Superior temporal gyrus (tissue), 1 donor: ENCODE measurements around the gene C2orf66.
A peak's percentile ranks its signal among the peaks of the same experiment; 100 is the strongest.

Source experiments
- DNase-seq: peaks from one replicate; pipeline ENCODE4 v3.0.0-alpha.2; 2016; ENCODE audit errors: extremely low spot score

Gene C2orf66

DNA sequence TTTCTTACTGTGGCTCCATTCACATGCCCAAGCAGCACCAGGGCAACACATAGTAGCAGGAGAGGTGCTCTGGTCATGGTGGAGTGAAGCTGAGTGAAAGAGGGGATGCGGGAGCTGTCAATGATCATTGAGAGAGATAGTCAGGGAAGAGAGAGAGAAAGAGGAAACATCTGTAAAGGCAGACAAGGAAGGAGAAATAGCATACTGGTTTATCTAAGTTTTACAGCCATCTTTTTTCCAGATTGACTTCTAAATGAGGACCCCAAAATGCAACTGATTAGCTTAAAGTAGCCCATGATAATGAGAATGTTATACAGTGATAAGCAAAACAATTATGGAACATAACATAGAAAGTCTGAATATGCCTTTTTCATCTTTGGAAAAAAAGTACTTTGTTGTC is at the start of gene C2orf66:
TSS of gene C2orf66 (minus strand) at position 96 of the 400 bp plus-strand sequence. CDS start at position 77, 19 bp downstream.
- no peak for DNase-seq

DNA sequence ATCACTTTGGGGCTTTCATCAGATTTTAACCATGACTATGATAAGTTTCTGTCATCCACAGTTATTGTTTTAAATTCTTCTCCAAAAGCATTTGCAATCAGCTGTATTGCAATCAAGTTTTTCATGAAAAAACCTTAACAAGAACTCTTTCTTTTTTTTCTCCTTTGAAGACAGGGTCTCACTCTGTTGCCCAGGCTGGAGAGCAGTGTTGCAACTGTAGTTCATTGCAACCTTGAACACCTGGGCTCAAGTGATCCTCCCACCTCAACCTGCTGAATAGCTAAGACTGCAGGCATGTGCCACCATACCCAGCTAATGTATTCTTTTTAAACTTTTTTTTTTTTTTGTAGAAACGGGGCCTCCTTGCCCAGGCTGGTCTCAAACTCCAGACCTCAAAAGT is 45.5 kb upstream of the C2orf66 start:
- no peak for DNase-seq

DNA sequence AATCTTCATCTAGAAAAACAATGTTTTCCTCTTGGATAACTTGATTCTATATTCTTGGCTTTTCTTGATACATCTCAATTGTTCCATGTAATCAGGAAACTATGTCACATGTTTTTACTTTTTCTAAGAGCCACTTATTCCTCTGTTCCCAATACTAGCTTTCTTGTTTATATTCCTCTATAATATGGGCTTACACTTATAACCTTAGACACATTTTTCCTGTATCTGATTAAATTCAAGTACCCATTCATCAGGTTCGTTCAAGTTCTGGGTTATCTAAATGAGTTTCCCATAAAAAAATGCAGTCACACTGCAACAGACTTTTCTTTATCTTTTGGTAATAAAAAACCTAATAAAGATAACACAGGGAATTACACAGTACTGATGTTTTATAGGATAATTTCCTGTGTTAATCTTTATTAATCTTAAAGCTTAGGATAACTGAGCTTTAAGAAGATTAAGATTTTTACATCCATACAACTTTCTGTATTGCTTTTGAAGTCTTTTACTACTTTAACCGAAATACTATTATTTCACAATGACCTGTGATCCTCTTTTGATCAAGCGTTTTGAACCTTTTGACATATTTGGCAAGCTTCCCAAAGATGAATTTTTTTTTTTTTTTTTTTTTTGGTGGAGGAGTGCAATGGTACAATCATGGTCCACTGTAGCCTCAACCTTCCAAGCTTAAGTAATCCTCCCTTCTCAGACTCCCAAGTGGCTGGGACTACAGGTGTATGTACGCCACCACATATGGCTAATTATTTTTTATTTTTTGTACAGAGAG is 44.3 kb upstream of the C2orf66 start:
- no peak for DNase-seq

DNA sequence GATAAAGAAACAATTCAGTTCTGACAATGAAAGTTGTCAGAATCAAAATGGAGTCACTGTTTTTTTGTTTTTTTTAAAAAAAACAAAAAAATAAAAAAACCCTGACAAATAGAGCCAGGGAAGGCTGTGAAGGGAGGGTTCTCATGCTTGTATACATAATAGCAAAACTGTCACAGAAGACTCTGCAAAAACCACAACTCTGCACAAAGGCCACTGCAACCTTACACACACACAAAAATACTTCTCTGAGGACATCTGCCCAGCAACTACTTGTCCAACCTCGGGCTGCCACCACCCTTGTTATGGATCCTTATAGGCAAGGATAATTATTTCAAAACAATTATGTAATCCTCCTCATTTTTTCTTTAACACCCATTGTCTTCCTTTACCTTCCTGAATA is 41.9 kb upstream of the C2orf66 start:
- no peak for DNase-seq

DNA sequence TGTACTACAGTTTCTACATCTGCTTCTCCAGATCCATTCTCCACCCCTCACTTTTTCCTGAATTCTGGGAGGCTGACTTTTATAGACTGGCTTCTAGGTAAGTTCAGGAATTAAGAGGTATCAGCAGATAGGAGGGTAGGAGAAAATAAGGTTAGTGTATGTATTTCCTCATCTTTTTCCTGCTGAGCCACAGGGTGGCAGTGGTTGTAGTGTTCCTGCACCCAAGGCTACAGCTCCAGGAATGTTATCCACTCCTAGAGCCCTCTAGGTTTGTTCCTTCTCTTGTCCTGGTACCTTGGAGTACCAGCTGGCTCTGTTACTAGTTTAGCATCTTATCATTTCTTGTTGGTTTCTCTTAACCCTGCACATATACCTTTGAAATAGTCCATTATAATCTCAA is 40.7 kb upstream of the C2orf66 start:
- peak; percentile 61 for DNase-seq

DNA sequence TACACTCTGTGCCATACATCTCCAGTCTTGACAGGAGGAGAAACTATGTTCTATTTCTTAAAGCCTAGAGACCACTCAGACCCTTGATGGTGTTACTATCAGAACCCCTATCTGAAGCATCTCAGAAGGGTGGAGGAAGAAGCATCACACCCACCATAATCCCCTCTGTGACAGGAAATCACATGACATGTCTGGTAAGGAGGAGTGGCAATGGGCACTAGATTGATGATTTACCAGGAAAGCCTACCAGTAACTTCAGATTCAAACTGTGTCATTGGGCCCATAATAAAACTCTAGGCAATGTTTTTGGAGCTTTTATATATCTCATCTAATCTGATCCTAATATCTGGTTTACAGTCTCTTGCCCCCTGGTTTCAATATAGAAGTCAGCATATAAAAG is 37.1 kb upstream of the C2orf66 start:
- DNase-seq, result no peak

DNA sequence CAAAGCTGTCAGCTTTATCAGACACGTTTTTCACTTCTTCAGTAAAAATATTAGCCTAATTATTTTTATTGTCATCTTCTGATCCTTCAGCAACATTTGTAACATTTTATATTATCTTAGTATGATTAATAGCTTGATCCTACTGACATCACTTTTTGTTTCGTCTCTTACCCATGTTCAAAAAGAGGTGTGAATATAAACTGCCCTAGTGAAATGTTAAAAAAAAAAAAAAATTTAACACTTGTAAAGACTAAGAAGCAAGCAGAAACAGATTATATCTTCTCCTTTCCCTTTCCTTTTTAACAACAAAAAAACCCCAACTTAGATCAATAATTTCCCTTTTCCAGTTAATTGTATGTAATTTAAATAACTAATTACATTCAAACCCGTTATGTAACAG is 36.2 kb upstream of the C2orf66 start:
- no peak for DNase-seq

DNA sequence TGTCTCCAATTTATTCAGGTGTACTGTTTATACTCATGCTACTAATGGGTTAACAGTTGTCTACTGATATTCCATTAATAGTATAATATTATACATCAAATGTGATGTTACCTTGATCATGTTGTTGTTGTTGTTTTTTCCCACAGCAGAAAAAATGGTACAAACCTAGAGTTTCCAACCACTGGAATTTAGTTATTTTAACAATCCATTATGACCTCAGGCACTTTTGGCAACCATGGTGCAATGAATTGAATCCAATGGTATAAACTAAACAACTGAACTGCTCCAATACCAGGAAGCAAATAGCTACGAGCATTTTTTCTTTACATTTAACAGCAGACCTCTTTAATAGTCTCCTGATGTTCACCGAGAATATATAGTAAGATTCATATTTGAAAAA is 31.0 kb upstream of the C2orf66 start:
- DNase-seq, result no peak

DNA sequence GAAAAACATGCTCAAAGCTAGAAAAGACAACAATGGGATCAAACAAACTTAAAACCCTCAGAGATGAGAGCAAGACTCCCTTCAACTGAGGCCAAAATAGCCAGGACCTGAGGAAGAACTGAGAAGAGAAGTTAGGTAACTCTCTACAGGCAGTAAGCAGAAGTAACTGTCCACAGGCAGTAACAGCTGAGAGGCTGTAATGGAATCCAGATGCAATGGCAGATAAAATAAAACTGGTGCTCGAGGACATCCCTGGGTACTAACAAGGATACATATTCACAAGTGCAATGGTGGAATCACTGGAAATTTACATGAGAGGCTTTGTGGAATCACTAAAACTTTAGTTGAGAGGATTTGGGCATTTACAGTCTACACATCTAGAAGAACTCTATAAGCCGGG is 30.4 kb upstream of the C2orf66 start:
- no peak for DNase-seq

DNA sequence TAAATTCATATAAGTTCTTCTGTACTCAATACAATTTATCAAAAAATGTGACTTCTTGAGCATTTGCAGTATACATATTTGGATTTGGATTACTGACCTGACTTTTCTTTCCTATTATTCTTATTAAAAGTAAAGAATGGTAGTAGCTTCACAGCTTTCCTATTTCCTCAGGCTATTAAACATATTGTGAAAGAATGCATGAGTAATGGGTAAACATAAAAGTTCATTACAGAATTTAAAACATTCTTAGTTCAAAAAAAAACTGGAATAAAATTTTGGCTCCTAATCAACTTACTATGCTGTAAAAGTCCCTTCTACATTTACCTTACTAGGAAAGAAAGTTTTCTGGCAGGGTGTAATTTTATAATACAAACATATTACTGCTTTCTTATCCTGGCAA is 27.3 kb upstream of the C2orf66 start:
- no peak for DNase-seq

DNA sequence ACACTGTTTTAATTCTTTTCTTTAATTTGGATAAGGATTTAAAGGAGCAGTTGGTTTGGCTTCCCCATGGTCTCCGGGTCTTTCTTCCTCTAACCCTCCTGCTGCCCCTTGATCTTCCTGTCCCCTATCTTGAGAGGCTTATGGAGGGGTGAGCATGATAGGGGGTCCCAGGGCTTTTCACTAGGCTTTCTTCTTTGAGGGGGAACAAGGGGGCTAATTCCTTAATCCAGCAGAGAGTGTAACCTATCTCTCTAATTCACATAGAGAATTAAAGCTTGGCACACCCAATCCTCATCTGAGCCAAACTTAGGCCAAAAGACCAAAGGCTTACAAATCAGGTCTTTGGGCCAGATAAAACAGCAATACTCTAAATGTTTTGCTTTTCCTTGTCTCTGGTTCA is 21.5 kb upstream of the C2orf66 start:
- DNase-seq, result no peak

DNA sequence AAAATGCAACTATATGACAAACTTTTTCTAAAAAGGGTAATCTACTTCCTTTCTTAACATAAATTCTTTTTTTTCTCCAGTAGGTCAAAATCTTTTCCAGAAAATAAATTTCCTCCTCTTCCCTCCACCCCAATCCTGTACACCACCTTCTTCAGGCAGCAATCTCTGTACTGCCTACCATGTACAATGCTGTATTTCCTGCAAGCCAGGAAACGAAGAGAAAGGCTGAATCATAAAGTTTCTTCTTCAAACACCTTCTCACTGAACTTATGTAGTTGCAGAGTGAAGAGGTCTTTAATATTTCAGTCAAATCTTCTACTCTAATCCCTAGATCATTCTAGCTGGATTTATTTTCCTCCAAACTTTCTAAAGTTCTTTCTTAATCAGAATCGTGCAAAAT is 18.2 kb upstream of the C2orf66 start:
- no peak for DNase-seq

DNA sequence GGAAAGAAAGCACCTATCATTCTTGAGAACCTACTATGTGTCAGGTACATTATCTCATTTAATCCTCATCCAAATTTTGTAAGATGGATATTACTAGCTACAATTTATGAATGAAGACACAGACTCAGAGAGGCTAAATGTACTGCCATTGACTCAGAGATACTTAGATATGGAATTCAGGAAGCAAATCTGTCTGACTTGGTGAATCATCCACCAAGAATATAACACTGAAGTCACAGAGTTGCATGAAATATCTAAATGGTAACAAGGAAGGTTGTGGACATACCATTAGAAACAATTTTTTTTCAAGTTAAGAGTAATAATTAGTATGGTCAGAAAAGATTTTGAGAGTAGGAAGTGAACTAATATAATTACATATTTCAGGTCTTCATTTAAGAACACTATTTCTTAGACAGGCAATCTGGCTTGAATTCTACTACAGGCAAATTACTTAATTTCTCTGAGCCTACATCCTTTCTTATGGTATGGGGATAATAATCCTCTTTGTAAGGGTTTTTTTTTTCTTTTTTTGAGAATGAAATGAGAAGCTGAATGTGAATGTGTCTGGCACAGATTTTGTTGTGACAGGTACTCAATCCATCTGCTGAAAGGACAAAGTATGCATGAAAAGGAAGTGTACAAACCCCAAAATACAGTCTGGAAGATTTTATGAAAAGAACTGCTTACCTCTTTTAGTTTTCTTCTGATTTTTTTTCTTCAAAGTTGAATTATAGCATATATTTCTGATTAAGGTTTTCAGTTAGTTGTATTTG is 14.8 kb upstream of the C2orf66 start:
- no peak for DNase-seq

DNA sequence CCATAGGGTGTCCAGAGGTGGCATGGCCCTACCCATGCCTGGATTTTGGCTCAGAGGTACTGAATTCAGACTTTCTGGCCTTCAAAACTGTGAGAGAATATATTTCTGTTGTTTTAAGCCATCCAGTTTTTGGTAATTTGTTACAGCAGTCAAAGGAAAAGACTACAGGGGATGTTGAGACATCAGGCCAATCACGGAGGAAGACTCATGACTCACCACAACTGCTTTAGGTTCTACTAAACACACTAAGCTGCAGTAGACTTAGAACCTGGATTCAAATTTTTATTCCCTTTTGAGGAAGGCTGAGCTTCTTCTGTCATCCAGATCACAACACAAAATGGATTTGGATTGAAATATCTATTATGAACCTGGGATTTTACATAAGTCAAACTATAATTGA is 12.0 kb upstream of the C2orf66 start:
- no peak for DNase-seq

DNA sequence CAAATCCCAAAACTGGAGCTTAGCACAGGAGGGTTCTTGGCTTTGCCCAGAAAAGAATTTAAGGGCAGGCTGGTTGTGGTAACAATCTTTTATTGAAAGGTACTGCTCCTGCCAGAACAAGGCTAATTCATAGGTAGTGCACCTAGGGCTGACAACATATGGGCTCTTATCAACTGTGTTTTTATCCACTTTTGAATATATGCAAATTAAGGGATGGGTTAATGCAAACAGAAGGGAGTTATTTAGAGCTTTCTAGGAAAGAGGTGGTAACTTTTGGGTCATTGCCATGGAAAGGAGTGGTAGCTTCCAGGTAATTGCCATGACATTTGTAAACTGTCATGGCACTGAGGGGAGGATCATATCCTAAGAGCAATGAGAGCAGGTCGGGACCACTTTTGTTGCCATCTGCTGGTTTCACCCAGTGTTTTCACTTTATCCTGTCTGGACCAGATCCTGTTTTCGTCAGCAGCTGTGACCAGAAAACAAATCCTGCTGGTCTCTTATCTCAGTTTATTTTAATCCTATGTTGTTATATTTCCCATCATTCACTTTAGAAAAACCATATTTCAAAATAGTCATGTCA is 981 bp downstream of the C2orf66 start:
- DNase-seq, result no peak

DNA sequence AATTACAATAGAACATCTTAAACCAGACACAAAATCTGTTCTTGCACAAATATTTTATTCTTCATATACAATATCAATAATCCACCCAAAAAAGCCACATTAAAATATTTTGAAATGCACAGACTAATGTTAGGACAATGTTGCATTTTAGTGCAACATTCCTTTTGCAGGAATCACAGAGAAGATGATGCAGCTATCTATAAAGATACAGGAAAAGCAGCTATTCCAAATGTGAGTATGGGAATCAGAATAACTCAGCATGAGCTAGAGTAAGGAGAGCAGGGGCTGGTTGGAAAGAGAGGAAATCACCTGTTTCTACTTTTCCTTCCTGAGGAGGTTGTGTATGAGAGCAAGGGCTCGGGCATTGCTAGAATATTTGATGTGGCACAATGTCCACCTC is 4.8 kb downstream of the C2orf66 start:
- DNase-seq, result no peak

DNA sequence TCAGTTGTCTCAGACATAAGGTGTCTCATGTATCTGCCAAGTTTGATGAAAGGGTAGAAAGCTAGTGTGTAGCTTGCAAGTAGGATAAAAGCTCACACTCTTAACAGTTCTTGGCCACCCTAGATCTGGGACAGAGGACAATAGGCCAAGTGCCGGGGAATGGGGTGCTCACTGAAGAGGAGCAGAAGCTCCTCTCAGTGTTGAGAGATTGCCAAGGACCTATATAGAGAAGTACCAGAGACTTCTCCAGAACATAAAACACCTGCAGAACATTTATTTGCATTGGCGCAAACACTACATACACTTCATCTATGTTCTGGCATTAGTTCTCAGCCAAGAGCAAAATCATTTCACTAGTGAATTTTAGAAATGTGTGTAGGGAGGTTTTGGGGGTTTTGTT is 6.8 kb downstream of the C2orf66 start:
- no peak for DNase-seq

DNA sequence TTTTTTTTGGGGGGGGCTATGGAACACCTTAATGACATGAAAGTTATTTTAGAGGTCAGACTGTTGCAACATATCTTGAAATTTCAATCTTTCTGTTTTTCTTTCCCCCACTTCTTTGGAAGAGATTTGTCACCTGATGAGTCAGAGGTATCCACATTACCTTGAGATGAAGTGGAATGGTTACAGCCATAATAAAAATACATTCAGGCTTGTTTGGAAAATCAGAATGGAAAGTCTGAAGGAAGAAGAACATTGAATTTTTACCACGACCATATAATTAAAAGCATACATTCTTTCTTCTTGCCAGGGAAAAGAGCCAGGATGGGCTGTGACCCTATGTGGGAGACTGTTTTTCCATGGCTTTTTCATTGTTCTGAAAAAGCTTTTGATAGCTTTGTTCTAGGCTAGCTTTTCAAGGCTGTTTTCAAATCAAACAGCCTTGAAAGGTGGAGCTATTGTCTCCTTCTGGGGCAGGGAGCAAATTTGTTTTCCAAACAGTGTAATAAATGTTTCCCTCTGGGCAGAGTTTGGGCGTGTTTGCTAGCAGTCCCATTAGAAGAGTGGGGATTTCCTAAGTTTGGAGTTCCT is 7.4 kb downstream of the C2orf66 start:
- no peak for DNase-seq

DNA sequence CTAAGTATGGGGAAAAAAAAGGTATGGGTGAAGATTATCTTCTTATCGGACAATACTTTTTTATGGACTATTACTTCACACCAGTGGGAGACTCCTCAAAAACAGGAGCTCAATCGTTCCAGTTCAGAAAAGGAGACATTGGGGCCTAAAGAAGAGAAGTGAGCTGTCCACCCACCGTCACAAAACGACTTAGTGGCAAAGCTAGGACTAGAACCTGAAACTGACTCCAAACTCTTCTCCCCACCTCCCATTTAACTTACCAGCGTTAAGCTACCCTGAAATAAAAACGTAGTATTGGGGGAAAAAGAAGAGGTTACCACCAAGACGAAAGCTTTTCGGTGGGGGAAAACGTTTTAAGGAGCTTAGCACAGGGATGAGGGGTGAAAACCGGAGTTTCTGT is 10.2 kb downstream of the C2orf66 start:
- DNase-seq, result no peak

DNA sequence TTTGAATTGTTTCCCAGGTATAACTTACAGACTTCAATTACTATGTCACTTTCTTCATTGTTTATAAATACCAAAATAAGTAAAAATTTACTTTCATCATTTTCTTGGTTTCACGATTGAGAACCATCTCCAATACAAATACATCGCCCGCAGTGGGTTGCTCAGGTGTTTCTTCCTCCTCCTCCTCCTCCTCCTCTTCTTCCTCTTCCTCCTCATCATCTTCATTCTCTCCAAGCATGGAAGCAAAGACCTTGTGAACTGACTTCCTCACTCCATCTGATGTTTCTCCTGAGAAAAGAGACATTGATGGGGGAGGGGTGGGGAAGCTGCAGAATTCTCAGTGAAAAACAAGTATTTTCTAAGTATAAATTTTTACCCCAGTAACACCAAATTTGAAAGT is 16.3 kb downstream of the C2orf66 start:
- DNase-seq, result no peak

DNA sequence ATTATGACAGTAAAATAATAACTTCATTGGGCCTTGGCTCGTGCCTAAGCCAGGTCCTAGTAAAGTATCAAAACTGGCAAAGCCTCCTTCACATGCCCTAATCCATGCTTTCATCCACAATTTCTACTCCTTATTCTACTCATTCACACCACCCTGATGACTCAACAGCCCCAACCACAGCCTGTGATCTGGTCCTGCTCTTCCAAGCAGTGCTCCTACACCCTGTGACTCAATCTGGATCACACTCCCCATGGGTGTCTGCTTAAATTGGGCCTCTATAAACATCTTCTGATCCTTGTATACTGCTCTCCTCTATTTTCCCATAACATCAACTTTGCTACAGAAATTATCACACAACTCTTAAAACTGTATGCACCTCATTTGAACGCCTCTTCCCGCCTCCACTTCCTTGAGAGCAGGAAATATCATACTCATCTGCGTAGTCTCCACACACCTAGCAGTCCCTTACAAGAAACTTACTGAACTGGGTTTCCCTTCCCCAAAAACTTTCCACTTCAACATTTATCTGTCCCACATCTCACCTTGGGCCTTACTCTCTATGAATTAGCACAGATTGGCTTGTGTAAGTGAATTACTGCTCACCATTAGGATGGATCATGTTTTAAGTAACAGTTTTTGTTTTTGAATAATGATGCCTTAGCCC is 25.6 kb downstream of the C2orf66 start:
- DNase-seq, result no peak

DNA sequence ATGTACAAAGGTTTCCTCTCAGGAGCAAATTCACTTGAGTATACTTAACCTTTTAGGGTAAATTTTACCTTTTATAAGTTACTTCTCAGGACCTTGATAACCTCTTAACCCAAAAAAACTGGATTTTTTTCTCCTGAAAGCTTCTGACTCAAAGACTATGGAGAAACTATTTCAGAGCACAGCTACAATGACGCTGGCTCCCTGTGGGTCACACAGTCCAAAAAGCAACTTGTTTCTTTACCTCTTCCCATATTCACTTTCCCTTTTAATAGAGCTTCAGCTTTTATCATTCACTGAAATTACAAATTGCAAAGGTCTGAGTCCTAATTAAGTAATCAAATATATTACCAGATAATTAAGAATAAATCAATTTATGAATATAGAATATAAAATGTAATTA is 42.1 kb downstream of the C2orf66 start:
- DNase-seq, result peak; percentile 6
